Lung microvascular endothelial cell (primary cell): ENCODE results near the gene TMSB15C. TPM values are rescaled to one million over a fixed set of nuclear protein-coding genes. Genes with fewer than 3 reads are reported as not detected.
"Not testable (repeated sequence)": the region's sequence is repeated elsewhere in the genome, so short reads cannot be mapped to it uniquely, and the experiment has no call there.

ENCODE experiments used
- DNase-seq, 2 donors: peaks; one replicate each; pipeline versions ENCODE4 v3.0.0 to v3.0.0-alpha.2; 2010; ENCODE audit warnings: low read depth in 2 of 2
- total RNA-seq: library from RNA; depleted of rRNA; stranded (reverse); fragments of >200 nt; gene quantifications from 2 replicates; pipeline ENCODE4 v1.2.1, GENCODE V29; 2014

Gene TMSB15C
- 6.1 and 8.3 TPM in 2 replicates for total RNA-seq

DNA sequence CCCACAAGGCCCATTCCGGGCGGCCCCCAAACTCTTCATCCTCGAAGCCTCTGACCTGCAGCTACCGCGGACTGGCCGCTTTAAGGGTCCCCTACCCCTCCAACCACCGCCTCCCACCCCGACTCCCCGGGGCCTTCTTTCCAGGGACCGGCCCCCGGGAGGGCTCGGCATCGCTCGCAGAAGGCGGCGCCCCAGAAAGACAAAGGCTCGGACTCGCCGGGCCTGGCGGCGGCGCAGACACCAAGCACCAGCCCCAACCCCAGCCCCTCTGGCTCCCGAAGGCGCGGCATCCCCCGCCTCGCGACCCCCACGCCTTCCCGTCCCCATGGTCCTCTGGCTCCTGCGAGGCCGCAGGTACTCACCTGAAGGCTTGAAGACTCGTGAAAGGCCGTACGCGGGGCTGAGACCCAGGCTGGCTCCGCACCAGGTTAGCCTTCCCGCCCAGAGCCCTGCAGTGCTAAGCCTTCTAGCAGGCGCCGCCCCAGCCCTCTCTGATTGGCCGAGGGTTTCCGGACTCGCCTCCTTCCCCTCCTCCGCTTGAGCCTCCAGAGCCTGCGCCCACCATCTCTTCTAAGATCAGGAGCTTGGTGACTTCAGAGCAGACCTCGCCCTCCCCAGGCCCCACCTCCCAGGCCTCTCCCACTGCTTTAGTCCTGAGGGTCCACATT lies at the start of gene TMSB15C:
Gene TMSB15C, minus strand, starts transcription at position 459 of the 668 bp plus-strand sequence.
- not testable (repeated sequence) for DNase-seq

GRCh38 chrX:104122829-104123228 lies 46.8 kb upstream of the TMSB15C start:
- DNase-seq = peak in 1 of 2 donors; percentile 30

DNA sequence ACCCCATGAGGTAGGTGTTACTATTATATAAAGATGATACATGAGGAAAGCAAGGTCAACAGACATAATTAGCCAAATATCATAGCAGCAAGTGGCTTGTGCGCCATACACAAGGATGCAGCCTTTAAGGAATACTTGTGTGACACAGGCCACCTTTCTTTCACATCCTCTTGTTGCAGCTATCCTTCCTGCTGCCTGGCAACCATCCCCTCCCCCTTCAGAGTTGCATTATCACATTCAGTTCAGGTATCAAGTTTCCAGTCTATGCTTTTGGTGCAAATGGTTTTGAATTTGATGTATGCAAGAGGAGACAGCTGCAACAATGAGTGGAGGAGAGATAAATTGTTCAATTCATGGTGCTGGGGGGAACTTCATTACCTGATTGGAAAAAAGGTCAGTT lies 42.7 kb upstream of the TMSB15C start:
- DNase-seq = no peak

DNA sequence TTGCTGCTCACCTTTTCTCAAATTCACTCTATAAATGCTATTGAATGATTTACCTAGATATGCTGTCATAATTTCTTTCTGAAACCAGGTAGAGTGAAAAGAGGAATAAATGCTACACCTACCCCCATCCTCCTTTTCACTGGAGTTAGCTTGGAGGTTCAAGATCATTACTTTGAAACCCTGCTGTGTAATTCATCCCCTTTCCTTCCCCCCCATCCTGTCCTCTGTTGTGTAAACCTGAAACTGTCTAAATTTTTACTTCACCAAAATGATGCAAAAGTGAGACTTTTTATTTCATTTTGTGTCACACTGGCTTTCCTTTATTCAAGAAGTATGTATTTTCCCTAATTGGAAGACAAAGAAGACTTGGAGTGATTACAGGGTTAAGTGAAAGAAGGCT lies 41.7 kb upstream of the TMSB15C start:
- no peak for DNase-seq

DNA sequence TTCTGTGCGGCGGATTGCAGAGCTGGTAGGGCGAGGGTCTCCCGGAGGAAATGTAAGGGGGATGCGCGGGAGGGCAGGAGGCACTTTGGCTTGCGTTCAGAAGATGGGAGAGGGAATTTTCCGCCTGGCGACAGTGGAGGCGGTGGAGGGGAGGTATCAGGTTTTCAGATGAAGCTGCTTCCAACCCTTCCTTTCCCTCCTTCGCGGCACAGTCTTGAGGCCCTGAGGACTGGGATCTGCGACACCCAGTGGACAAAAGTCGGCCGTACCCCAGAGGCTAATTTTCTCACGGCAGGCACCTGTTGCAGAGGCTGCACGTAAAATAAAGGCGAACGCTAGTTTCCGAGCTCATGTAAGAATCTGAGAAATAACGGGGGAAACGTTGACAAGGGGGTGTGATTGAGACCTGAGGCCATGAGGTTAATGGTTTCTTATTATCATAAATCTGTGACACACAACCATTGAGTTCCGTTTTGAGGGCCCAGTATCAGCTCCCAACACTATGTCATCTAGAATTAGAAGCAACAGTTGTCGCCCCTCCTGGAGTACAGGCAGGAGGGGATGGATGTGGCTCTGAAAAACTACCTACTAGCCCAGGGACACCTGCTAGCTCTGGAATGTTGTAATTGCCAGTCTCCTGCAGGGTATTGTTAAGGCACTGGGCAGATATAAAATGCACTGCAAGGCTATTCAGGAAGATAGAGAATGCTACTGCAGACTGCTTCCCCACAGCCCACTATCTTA lies 37.4 kb upstream of the TMSB15C start:
- peak; percentile 35 to 54 for DNase-seq

GRCh38 chrX:104112326-104112951 lies 36.4 kb upstream of the TMSB15C start, which contains the start of gene ZCCHC18:
ZCCHC18 (plus strand) TSS chrX:104112523; CDS start chrX:104114112, 1,589 bp downstream.
- peak; percentile 72 for DNase-seq

DNA sequence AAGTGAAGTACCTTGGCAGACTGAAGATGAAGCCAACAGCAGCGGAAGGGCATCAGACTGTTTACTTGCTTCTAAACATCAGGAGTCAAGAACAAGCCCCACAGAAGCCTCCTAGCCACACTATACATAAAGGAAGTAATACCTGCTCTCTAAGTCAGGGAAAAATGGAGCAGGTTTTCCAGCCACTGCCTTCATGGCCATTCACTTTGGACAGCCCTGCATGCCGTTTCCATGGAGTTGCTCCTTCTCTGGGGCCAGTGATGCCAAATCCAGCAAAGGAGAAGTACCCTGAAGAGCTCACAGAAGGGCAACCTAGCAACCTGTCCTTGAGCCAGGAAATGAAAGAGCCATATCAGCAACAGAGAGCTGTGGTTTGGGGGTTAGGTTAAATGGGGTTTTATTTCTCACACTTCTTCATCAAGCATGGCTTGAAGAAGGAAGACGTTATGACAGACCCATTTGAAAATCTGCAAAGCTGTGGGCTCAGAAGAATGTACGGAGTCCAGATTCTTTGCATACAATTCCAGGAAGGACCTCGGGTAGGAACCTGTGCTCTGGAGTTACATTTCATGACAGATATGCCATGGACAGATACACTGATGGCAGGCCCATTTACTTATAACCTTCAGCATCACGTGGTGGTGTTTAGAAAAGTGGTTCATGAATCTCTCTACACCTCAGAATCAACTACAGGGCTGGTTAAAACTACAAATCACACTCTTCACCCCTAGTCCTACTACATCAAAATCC lies 34.6 kb upstream of the TMSB15C start:
- not testable (repeated sequence) for DNase-seq

- no peak for DNase-seq
Measured at GRCh38 chrX:104108955-104109354, 32.9 kb upstream of the TMSB15C start.

DNA sequence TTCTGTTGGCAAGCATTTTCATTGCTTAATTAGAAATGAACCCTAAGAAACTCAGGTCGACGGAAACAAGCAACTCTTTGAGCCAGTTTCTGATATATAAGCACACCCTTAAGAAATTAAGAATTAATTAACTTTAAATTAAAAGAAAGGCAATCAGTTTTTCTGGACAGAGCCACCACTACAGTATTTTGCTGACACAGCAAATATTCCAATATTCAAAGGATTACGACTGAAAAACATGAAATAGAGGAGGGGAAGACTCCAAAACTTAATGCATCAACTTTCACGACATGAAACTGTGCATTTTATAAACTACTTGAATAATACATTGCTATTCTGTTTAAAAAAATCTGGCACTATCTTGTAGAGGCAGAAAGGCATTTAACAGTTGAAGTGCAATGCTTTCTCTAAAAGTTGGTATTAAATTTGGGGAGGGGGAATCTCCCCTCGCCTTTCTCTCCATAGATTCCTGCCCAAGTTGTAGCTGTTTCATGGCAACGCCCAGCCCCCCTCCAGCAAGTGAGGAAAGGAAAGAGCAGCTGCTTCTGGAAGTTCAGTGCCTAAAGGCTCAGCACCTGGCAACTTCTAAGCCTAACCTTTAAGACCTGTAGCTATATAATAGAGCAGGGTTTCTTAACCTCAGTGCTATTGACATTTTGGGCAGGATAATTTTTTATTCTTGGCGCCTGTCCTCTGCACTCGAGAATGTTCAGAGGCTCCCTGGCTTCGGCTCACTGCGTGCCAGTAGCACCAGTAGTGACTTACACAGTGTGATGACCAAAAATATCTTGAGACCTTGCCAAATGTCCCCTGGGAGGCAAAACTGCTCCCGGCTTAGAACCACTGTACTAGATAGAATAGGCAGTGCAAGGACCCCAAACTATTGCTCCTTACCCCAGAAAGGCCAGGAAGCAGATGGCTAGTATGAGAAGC lies 29.6 kb upstream of the TMSB15C start:
- no peak for DNase-seq

DNA sequence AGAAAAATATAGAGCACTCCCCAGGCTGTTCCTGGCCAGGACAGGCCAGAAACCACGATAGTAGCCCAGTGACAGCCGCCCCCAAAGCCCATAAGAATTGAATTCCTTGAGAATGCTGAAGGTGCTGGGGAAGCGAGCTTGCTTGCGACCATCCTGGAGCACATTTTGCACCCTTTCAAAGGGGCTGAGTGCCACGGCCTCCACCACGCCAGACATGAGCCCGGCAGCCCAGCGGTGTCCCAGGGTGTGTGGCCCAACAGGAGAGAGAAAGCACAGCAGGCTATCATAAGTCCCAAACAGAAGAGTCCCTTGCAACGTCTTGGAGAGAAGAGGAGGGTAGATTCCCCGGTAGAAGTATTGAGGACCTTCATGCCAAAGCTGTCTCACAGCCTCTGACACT lies 28.6 kb upstream of the TMSB15C start:
- no peak for DNase-seq

DNA sequence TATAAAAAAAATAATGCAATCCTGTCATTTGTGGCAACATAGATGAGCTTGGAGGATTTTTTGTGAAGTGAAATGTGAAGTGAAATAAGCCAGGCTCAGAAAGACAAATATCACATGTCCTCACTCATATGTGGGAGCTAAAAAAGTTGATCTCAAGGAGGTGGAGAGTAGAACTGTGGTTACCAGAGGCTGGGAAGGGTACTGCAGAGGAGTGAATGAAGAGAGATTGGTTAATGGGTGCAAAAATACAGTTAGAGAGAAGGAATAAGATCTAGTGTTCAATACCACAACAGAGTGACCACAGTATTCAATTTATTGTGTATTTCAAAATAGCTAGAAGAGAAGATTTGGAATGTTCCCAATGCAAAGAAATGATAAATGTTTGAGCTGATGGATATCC lies 22.9 kb upstream of the TMSB15C start:
- DNase-seq = no peak

GRCh38 chrX:104098151-104098808 lies 22.2 kb upstream of the TMSB15C start:
- peak; percentile 84 to 90 for DNase-seq

DNA sequence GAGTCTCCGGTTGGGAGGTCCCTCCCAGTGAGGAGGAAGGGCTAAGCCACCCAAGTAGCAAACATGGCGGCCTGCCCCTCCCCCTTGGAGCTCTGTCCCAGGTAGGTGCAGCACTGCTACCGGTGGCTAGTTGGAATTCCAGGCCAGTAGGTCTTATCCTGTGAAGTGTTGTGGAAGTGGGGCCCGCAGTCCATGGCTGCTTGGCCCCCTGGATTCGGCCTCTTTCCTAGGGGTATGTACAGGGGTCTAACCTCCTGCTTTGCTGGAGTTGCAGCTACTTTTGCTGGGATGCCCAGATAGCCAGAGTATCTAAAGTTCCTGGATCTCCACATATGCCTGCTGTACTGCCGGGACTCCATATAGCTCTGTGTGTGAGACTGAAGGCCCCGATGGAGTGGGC lies 9.9 kb upstream of the TMSB15C start:
- DNase-seq = no peak

- no peak for DNase-seq
Measured at GRCh38 chrX:104085477-104085876, 9.4 kb upstream of the TMSB15C start.

DNA sequence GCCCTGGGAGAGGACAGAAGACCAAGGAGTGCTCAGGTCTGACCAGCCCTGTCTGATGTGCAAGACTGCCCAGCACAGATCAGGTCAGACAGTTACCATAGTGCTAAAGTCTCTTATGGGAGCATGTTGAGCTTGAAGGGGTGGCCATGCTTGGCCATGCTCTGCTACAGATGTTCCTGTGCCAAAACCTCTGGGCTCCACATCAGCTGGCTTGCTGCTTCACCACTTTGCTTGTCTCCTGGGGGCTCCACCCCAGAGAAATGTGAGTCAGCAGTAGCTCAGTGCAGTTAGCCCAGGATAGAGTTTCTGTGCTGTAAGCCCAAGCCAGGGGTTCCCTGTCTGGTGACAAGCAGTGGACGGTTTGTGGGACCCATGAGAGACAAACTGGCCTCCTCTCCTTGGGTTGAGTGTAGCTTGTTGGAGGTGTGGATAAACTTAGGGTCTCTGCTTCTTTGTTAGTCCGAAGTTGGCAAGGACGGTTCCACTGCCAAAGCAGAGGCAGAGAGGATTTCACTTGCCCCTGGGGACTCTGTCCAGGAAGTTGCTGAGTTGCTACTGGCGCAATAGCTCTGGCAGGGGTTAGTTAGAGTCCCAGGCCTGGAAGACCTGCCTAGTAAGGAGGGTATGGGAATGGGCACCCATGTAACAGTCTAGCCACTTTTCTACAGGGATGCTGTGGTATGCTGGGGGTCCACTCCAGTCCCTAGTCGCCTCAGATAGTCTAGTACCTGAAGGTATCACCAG lies 8.7 kb upstream of the TMSB15C start:
- DNase-seq = no peak

- no peak for DNase-seq
Measured at GRCh38 chrX:104084063-104084462, 8.0 kb upstream of the TMSB15C start.

- not testable (repeated sequence) for DNase-seq
Measured at GRCh38 chrX:104077854-104078253, 1.8 kb upstream of the TMSB15C start.

- not testable (repeated sequence) for DNase-seq
Measured at GRCh38 chrX:104062636-104063035, 13.4 kb downstream of the TMSB15C start.

- not testable (repeated sequence) for DNase-seq
Measured at GRCh38 chrX:104054956-104055355, 21.1 kb downstream of the TMSB15C start.
